PFSK-1 (cell line): ENCODE measurements around the gene ARSA.

Experiments
- FOXP2 ChIP-seq: optimal IDR thresholded peaks from 2 replicates; pipeline ENCODE3; 2011; ENCODE audit warnings: borderline replicate concordance, control low read depth, inconsistent platforms; ENCODE audit not compliant: insufficient read depth; ENCODE audit errors: extremely low read length, extremely low read depth
- POLR2AphosphoS5 ChIP-seq: IDR thresholded peaks from 2 replicates; pipeline ENCODE4 v1.6.1; 2012; ENCODE audit warnings: low read depth, mild to moderate bottlenecking, control low read depth, low read length, moderate library complexity
- SIN3A ChIP-seq: IDR thresholded peaks from 2 replicates; pipeline ENCODE4 v1.6.1; 2012; ENCODE audit warnings: mild to moderate bottlenecking, low read length, moderate library complexity, borderline replicate concordance; ENCODE audit not compliant: insufficient read depth
- TAF1 ChIP-seq: IDR thresholded peaks from 2 replicates; pipeline ENCODE4 v1.6.1; 2012; ENCODE audit warnings: low read length, control low read depth, borderline replicate concordance; ENCODE audit not compliant: insufficient read depth
- TF ChIP-seq, protein P1 (sequence below), 2 experiments: IDR thresholded peaks; 2 replicates each; pipeline versions ENCODE4 v1.6.1 to v1.8.0; 2011 to 2012; ENCODE audit warnings: low read depth in 2 of 2, low read length in 2 of 2, control low read depth in 1 of 2, inconsistent platforms in 1 of 2, mild to moderate bottlenecking in 1 of 2, moderate library complexity in 1 of 2; ENCODE audit not compliant: insufficient read depth in 1 of 2

The ARSA gene

DNA sequence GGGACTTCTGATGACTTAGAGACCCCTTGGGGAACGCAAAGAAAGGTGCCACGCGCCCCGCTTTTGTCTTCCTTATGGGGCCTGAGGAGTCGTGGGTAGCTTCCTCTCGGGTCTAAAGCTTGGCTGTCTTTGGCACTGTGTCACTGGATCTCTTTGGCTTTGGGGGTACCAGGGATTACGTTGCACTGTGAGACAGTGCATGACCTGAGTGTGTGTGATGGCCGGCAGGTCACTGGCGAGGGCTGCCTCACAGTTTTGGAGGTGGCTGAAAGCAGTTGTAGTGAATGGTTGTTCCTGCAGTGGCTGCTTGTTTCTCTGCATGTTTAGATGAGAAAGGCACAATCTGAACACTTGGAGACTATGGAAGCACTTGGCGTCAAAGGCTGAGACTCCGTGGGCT, 5.8 kb upstream of the ARSA start:
- TF ChIP-seq, protein P1, sequence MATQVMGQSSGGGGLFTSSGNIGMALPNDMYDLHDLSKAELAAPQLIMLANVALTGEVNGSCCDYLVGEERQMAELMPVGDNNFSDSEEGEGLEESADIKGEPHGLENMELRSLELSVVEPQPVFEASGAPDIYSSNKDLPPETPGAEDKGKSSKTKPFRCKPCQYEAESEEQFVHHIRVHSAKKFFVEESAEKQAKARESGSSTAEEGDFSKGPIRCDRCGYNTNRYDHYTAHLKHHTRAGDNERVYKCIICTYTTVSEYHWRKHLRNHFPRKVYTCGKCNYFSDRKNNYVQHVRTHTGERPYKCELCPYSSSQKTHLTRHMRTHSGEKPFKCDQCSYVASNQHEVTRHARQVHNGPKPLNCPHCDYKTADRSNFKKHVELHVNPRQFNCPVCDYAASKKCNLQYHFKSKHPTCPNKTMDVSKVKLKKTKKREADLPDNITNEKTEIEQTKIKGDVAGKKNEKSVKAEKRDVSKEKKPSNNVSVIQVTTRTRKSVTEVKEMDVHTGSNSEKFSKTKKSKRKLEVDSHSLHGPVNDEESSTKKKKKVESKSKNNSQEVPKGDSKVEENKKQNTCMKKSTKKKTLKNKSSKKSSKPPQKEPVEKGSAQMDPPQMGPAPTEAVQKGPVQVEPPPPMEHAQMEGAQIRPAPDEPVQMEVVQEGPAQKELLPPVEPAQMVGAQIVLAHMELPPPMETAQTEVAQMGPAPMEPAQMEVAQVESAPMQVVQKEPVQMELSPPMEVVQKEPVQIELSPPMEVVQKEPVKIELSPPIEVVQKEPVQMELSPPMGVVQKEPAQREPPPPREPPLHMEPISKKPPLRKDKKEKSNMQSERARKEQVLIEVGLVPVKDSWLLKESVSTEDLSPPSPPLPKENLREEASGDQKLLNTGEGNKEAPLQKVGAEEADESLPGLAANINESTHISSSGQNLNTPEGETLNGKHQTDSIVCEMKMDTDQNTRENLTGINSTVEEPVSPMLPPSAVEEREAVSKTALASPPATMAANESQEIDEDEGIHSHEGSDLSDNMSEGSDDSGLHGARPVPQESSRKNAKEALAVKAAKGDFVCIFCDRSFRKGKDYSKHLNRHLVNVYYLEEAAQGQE (IDR thresholded peaks at IDR 0.05; ENCODE audit: insufficient read depth in 1 of 2, low read depth in 2 of 2, low read length in 2 of 2), result no peak
- TF ChIP-seq SIN3A (no peak), FOXP2 (no peak), POLR2AphosphoS5 (no peak), TAF1 (no peak)

DNA sequence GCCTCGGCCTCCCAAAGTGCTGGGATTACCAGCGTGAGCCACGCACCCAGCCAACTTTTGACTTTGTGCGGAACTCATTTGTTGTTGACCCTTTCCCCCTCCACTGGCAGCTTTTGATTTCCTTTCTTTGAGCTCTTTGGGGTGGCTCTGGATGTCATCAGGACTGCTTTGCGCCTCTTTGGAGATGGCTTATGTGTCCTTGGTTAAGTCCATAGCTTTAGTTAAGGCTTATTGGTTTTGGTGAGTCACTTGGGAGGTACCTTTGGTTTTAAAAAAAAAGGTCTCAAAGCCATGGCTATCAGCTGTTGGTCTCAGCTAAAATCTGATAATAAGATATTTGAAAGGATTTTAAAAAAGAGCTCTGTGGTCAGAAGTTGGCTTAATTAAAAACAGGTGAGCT, 5.1 kb upstream of the ARSA start:
- no peak for TF ChIP-seq FOXP2
- no peak for TF ChIP-seq SIN3A

DNA sequence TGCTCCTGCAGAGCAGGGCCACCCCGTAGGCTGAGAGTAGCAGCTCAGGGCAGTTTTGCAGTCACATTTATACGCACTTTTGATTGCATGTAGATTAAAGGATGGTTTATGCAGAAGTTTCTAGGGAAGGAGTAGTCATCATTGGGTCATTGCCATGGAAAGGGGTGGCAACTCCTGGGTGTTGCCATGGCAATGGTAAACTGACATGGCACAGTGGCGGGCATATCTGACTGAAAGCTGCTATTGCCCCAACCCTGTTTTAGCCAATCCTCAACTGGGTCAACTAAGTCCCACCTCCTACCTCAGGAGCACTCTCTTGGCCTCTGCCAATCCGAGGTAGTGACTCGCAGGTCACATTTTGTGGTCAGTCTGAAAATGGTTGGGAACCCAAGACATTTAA, 2.4 kb upstream of the ARSA start:
- TF ChIP-seq FOXP2, result no peak
- no peak for TF ChIP-seq TAF1
- no peak for TF ChIP-seq POLR2AphosphoS5
- TF ChIP-seq, protein P1 (IDR thresholded peaks at IDR 0.05; ENCODE audit: insufficient read depth in 1 of 2, low read depth in 2 of 2, low read length in 2 of 2), result no peak
- TF ChIP-seq SIN3A, result no peak

DNA sequence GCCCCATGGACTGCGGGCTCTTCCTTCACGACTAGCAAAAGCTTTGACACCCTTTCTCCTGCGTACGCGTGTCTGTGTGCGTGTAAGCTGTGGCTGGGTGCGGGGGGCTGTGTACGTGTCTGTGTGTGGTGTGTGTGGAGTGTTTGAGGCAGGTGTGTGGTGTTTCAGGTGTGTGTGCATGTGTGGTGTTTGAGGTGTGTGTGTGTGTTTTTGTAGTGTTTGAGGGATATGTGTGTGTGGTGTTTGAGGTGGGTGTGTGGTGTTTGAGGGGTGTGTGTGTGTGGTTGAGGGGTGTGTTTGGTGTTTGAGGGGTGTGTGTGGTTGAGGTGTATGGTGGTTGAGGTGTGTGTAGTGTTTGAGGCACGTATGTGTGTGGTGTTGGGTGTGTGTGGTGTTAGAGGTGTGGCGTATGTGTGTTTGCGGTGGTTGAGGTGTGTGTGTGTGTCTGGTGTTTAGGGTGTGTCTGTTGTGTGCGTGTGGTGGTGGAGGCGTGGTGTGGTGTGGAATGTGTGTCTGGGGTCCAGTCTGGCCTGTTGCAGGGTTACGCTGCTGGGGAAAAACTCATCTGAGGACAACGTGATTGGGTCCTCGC, 687 bp upstream of the ARSA start:
- TF ChIP-seq SIN3A (no peak), TAF1 (no peak), FOXP2 (no peak)
- TF ChIP-seq, protein P1 (IDR thresholded peaks at IDR 0.05; ENCODE audit: insufficient read depth in 1 of 2, low read depth in 2 of 2, low read length in 2 of 2), result no peak

DNA sequence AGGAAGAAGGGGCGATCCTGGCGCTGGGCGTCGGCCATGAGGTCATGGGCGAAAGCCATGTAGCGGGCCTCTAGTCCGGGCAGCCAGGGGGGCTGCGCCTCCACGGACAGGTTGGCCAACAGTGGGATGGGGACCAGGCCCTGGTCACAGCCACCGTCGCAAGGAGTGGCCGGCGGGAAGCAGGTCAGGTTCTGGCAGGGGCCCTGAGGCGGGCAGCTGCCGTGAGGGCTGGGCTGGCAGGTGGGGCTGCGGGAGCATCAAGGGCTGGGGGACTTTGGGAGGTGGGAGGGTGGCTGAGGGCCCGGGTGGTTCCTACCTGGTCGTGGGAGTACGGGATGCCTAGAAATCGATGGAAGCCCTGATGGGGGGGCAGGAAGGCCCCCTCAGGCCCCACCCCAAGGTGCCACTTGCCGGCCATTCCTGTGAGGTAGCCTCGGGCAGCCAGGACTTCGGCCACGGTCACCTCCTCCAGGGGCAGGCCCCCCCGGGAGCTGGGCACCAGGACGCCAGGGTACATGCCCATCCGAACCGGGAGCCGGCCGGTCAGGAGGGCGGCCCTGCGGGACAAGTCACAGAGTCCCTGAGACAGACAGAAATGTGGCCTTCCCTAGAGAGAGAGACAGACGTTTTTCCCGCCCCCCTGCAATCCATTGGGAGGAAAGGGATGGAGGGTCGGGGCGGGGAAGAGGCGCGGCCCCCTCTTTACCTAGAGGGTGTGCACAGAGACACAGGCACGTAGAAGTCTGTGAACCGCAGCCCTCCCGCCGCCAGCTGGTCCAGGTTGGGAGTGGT, 906 bp downstream of the ARSA start:
- TF ChIP-seq FOXP2, result no peak
- TF ChIP-seq, protein P1 (IDR thresholded peaks at IDR 0.05; ENCODE audit: insufficient read depth in 1 of 2, low read depth in 2 of 2, low read length in 2 of 2), result no peak
- TF ChIP-seq POLR2AphosphoS5, result no peak
- TF ChIP-seq TAF1, result no peak
- TF ChIP-seq SIN3A, result no peak
